HG02610 (cell line): Measurements from ENCODE around the gene GNG14.
"Not testable (repeated sequence)": the region's sequence is repeated elsewhere in the genome, so short reads cannot be mapped to it uniquely, and the experiment has no call there.

Experiments
- ATAC-seq: cut with Tn5 transposase; IDR thresholded peaks from one replicate; pipeline ENCODE4 v1.9.1; 2021; ENCODE audit warnings: mild to moderate bottlenecking, moderate library complexity; ENCODE audit not compliant: unreplicated experiment

The GNG14 gene

DNA sequence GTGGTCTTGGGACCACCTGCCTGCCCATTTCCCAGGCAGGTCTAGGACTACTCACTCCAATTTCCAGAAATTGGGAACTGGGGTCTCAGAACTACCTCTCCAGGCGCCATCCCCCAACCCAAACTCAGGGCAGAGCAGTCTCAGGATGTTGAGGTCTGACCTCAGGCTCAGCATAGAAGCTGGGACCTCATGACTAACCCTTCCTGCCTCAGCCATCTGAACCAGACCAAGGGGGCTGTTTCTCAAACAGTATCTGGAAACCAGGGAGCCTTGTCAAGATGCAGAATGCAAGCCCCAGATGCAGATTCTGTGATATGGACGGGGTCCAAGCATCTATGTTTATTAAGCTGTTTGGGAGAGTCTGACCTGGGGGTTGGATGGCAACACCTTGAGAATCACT is 7.3 kb downstream of the GNG14 start:
- no peak for ATAC-seq

DNA sequence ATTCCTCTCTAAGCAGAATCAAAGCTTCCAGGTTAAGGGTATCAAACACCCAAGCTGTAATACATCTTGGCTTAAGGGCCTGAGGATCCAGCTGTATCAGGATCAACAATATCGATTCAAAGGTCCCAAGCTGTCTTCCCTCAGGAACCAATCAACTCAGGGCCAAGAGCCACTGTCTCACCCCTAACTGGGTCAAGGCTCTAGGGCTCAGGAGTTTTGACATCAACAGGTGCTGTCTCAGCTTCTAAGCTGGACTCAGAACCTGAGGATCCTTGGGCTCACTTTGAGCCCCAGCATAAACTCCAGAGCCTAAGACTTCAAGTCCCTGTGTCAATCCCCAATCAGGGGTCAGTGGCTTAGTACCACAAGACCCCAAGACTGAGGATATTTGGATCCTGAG is 7.7 kb downstream of the GNG14 start:
- ATAC-seq, result no peak

DNA sequence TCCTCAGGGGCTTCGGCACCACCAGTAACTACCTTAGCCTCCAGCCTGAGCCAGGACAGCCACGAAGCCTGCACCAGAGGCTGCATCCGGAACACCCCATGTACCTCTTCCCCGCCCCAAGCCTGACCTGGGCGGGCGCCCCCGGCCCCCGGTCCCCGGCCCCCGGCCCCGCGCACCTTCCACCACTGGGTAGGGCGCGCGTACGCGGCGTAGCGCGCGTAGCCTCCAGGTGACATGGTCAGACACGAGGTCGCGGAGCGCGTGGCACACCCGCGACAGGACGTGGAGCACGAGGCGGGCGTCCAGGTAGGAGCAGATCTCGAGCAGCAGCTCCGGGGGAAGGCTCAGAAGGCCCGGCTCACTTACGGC is 8.2 kb downstream of the GNG14 start:
- peak; percentile 13 for ATAC-seq

DNA sequence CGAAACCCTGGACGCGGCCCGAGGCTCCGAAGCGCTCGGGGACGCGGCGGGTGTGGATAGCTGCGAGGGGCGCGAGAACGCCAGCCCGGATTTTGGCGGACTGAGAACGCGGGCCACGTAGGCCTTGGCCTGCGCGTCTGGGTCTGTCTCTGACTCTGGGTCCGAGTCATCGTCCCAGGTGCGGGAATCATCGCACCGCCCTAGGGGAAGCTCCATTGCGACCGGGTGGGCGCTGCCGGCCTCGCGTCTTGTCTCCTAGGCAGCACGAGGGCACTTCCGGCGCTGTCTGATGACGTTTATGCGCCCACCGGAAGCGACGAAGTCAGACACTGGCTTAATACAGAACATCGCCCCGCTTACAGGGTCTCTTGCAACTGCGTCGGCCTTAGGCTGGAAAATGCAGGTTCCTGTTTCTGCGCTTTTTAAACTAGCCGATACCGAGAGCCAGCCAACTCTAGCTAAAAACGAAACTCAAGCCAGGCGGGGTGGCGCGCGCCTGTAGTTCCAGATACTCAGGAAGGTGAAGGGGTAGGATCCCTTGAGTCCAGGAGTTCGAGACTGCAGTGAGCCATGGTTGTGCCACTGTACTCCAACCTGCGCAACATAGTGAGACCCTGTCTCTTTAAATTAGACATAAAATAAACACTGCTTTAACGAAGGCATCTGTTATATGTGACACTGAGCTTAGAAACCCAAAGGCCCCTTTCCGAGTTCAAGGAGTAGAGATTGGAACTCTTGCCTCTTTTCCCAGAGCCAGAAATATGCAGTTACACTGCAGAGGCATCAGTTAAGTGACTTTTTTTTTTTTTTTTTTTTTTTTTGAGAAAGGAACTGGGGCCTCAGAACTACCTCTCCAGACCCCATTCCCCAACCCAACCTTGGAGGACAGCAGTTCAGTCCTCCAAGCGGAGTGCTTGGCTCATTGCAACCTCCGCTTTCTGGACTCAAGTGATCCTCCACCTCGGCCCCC is 8.9 kb downstream of the GNG14 start, which contains the start of gene FBXW9:
Gene FBXW9, minus strand, starts transcription at position 266 of the 970 bp plus-strand sequence. Its CDS starts 50 bp downstream, at position 216.
- peak; percentile 69 for ATAC-seq

DNA sequence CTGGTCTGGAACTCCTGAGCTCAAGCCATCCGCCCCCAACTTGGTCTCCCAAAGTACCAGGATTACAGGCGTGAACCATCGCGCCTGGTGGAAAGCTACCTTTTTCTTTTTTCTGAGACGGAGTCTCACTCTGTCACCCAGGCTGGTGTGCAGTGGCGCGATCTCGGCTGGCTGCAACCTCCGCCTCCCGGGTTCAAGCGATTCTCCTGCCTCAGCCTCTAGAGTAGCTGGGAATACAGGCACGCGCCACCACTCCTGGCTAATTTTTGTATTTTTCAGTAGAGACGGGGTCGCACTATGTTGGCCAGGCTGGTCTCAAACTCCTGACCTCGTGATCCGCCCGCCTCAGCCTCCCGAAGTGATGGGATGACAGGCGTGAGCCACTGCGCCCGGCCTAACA is 9.6 kb downstream of the GNG14 start:
- ATAC-seq, result not testable (repeated sequence)

DNA sequence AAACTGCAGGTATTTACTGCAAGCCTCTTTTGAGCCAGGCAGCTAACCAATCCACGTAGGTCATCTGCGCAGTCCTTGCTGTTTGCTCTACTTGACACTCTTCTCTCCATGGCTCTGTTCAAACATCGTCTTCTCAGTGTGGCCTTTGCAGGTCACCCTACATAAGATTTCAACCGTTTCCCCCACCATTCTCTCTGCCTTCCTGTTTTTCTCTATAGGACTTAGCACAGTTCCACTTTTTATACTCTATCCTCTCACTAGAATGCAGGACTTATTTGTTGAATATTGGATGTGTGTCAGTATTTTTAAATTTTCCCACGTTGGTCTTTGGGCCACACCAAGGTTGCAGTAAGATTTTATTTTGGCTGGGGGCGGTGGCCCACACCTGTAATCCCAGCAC is 10.3 kb downstream of the GNG14 start:
- ATAC-seq, result no peak

DNA sequence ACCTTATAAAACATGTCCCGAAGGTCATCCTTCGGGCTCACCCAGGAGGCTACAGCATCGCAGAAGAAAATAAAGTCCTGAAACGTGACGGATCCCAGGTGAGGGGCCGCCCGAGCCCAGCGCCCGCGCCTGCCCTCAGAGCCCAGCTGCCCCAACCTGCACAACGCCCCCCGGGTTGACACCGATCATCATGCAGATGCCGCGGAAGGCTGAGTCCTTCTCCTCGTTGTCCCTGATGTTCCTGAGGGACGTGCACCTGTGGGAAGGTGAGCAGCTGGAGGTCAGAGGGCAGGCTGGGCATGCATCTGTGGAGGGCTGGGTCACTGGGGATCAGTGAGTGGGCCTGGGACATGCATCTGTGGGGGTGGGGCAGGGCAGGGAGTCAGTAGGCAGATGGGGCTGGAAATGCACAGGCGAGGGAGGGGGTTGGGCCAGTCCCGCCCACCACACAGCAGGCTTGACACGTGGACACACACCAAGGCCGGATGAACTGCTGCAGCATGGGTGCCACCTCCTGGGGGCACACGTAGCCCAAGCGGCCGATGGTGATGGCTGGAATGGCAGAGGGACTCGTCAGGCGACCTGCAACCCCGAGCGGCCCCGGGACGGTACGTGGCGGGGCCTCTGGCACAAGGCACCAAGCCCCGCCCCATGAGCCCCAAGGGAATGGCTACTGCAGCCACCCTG is 13.9 kb downstream of the GNG14 start:
- ATAC-seq, result no peak

DNA sequence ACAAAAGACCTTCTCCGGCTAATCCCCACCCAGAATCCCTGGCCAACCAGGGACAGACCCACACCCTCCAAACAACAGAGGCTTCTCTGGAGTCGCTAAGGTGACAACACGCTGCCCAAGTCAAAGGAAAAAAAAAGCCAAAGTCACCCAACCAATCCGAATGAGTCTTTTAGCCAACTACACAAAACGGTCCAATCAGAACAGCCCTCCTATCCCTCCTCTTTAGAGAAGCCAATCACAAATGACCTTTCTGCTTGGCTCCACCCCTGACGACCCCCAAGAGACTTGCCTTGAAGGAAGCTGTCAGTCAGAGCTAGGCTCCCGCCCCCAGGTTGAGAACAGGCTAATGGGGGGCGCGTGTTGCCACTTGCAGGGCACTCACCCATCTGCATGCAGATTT is 15.2 kb downstream of the GNG14 start:
- no peak for ATAC-seq

DNA sequence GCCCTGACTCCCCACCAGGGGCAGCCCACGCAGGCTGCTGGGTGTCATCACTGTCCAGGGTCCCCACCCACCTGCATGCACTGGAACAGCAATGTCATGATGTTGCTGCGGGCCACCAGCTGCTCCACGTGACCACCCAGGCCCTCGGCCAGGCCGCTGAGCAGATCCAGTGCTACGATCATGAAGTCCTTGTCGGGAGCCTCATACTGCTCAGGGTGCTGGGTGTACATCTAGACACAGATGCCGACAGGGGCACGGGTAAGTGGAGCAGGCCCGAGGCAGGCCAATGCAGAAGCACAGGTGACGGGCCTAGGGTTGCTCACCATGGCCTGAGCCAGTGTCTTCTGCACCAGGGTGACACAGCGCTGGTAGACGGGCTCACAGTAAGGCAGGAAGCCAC is 17.4 kb downstream of the GNG14 start:
- no peak for ATAC-seq

DNA sequence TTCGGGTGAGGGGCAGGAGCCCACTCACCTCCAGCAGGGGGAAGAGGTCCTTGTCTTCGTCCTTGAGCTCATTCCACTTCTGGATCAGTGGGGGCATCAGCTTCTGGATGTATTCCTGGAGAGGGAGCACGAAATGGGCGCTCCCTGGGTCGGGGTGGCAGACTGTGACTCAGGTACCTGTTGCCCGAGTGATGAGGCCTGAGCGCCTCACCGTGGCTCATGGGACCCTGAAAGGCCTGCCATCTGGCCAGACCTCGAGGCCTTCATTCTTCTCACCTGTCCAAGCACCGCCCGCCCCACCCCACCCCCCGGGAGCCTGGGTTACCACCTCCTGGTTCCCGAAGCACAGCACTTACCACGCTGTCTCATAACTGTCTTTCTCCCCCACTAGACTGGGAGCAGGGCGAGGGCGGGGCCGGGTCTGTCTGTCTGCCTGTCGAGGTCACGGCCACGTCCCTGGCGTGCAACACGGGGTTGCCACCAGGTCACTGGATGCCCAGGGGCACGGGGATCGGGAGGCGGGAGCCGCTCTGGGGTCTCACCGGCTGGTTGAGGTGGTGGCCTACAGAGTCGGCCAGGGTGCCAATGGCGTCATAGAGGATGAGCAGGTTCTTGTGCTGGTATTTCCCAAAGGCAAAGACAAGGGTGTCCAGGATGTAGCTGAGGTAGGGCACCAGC is 18.0 kb downstream of the GNG14 start:
- no peak for ATAC-seq

DNA sequence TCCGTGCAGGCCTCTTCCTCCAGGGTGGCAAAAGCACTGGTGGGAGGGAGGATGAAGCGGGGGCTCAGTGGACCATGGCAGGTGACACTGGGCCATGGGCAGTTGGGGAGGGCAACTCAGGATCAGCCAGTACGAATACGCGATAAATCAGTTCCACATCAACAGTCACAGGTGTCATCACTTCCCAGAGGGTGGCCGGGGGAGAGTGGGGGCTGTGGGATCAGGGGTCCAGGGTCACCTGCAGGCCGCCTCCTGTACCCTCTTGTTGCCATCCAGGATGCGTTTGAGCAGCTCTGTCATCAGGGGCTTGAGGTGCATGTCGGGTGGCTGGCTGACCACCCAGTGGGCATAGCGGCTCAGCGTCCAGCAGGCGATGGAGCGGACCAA is 18.5 kb downstream of the GNG14 start:
- no peak for ATAC-seq

DNA sequence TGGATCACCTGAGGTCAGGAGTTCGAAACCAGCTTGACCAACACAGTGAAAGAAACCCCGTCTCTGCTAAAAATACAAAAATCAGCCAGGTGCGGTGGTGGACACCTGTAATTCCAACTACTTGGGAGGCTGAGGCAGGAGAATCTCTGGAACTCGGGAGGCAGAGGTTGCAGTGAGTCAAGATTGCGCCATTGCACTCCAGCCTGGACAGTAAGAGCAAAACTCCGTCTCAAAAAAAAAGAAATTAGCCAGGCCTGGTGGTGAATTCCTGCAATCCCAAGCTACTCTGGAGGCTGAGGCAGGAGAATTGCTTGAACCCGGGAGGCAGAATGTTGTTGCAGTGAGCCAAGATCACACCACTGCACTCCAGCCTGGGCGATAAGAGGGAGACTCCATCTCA is 20.8 kb downstream of the GNG14 start:
- ATAC-seq, result no peak

DNA sequence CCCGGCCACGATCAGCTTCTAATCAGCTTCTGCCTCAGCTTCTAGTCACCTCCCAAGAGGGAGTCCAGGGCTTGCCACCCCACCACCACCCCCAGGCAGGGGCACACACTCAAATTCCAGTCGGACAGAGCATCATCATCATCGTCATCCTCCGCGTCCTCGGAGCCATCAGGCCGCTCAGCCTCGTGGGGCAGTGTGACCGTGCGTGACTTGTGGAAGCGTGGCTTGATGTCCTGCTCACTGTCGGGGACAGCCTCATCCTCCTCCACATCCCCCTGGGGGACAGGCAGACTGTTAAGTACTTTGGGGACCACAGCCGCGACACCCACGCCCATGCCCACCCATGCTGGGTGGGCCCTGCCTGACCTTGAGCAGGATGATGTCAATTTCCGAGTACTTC is 23.4 kb downstream of the GNG14 start:
- ATAC-seq, result no peak

DNA sequence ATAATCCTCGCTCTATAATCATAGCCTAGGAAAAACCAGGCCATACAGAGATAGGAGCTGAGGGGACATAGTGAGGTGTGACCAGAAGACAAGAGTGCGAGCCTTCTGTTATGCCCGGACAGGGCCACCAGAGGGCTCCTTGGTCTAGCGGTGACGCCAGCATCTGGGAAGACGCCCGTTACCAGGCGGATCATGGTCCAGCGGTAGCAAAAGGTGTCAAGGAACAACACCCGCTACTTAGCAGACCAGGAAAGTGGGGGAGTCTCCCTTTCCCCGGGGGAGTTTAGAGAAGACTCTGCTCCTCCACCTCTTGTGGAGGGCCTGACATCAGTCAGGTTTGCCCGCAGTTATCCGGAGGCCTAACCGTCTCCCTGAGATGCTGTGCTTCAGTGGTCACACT is 24.3 kb downstream of the GNG14 start:
- ATAC-seq, result not testable (repeated sequence)

DNA sequence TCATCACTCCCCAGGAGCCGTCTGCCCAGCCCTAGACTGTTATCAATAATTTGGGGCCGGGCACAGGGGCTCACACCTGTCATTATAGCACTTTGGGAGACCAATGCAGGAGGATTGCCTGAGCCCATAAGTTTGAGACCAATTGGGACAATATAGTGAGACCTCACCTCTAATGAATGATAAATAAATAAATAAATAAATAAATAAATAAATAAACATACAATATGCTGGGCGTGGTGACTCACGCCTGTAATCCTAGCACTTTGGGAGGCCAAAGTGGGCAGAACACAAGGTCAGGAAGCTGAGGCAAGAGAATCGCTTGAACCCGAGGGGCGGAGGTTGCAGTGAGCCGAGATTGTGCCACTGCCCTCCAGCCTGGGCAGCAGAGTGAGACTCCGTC is 25.5 kb downstream of the GNG14 start:
- not testable (repeated sequence) for ATAC-seq

DNA sequence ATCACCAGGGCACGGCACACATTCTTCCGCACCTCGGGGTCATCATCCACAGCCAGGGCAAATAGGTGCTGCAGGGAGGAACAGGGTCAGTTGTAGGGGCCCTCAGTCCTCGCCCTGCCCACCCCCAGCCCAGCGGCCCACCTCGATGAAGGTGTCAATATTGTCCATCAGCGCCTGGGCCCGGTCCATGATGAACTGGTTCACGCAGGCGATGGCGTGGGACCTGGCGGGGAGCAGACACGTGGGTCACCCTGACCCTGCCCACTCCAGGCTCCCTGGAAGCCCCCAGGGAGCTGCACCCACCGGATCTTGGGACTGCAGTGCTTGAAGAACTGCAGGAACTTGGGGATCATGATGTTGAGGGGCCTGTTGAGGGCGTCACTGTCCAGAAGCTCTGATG is 27.3 kb downstream of the GNG14 start:
- no peak for ATAC-seq

DNA sequence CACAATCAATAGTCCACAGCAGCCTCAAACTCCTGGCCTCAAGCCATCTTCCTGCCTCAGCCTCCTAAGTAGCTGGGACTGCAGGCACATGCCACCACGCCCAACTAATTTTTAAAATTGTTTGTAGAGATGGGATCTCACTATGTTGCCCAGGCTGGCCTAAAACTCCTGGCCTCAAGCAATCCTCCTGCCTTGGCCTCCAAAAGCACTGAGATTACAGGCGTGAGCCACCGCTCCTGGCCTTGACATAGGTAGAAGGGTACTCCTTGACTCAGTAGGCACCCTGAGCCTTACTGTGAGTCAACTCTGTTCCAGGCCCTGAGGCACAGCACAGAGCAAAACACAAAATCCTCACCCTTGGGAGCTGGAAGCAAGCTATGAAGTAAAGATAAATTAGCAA is 28.1 kb downstream of the GNG14 start:
- ATAC-seq, result no peak

DNA sequence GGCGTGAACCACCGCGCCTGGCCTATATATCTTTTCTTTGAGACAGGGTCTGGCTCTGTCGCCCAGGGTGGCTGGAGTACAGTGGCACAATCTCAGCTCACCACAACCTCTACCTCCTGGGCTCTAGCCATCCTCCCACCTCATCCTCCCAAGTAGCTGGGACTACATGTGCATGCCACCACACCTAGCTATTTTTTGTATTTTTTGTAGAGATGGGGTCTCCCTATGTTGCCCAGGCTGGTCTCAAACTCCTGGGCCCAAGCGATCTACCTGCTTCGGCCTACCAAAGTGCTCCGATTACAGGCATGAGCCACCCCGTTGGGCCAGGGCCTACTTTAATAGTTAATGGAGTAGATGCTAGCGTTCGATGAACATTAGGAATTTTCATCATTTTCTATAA is 32.5 kb downstream of the GNG14 start:
- ATAC-seq, result no peak

DNA sequence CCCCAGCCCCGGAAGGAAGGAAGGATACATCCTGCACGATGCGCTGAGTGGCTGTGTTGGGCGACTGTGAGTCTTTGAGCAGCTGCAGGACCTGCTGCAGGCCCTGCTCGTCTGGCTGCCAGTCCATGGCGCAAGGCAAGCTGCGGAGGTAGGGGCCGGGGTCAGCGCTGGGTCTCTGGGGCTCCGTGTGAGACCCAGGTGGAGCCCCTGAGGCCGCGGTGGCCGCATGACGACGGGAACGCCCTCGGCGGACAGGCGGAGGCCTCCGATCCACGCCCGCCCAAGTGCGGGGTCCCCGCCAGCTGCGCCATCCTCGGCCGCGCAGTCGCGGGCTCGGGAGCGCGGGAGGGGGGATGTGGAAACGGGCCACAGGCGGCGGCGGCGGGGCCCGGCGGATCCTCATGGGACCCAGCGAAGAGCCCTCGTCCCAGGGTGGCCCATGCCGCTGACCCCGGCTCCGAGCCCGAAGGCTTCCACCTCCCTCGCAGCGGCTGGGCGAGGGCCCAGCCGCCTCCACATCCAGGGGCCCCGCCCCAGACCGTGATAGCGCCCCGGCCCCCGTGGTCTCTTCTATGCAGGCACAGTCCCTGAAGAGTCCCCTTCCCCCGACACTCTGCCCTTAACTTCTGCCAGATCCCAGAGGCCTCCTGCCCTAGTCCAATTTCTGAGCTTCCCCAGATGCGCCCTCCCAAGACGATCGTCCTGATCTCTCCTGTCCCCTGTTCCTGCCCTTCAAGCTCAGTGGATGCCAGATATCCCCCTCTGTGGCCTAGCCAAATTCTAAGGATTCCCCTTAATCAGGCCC is 33.3 kb downstream of the GNG14 start:
- no peak for ATAC-seq

DNA sequence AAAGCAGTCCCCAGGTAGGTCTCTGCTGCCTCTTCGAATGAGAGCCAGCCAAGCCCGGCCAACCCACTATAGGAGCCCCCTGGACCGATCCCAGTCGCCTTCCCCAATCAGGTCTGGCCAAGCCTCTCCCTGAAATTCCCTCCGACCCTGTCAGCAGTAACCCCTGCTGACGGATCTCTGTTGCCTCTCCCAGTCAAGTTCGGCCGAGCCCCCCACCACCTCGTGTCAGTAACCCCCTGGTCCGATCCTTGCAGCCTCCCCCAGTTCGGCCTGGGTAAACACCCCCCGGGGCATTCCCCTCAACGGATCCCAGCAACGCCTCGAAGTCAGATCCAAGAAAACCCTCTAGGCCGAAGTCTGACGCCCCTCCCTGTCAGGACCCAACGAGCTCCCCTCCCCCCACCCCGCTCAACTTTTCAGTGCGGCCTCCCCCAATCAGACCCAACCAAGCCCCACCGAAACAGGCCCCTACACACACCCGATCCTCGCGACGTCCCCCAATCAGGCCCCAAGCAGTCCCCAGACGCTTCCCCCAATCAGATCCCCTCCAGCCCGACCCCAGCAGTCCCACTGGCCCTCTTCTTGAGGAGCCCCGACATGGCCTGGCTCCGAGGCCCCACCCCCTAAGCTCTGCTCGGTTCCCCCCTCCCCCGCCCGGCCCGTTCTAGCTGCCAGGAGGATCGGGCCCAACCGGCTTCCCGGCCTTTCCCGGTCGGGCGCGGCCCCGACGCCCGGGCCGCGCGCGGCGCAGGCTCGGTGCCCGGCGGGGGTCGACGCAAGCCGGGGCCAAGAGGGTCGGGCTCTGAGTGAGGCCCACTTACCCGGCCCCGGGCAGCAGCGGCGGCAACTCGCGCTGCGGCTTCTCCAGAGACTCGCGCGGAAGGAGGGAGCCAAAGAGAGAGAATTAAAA is 34.1 kb downstream of the GNG14 start:
- ATAC-seq, result peak; percentile 9
